Renal pelvis (tissue), 4 donors: ENCODE measurements around the gene BMI1. TPM values are rescaled to one million over a fixed set of nuclear protein-coding genes. Genes with fewer than 3 reads are reported as not detected.

ENCODE experiments used
- DNase-seq: peaks from one replicate; pipeline ENCODE4 v3.0.0-alpha.2; 2013
- polyA plus RNA-seq, 3 donors: library from polyadenylated mRNA; unstranded; fragments of 120-200 nt; gene quantifications; one replicate each; pipeline ENCODE4 v1.2.1, GENCODE V29; 2013; ENCODE audit not compliant: insufficient read length in 3 of 3

BMI1 gene
- polyA plus RNA-seq, 3 donors: 87.6 to 104 (median 98.3) TPM

- no peak for DNase-seq
Observed at GRCh38 chr10:22317076-22317370, 3.9 kb upstream of the BMI1 start.

- DNase-seq: no peak
Observed at GRCh38 chr10:22317771-22318565, 2.9 kb upstream of the BMI1 start.

- no peak for DNase-seq
Observed at GRCh38 chr10:22318772-22319171, 2.1 kb upstream of the BMI1 start.

DNA sequence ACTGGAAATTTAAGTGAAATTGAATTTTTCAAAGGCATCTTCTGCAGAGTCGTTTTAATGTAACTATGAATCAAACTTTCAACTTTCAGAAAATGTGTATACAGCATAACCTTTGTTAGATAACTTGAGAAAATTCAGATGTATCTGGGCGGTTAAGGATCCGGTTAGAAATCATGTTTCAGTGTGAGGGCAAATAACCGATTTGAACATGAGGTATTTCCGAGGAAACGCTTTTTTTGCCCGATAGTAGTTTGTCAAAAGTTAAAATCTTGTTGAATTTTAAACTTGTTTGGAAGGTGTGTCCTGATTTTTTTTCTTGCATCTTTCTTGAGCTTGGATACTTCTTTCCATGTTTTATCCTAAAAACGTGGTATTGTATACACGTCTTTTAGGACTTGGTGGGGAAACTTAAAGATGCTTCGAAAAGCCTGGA, 1.3 kb upstream of the BMI1 start:
- no peak for DNase-seq

GRCh38 chr10:22319980-22320558, 830 bp upstream of the BMI1 start:
- no peak for DNase-seq

- no peak for DNase-seq
Observed at GRCh38 chr10:22321156-22321923, 441 bp downstream of the BMI1 start.

DNA sequence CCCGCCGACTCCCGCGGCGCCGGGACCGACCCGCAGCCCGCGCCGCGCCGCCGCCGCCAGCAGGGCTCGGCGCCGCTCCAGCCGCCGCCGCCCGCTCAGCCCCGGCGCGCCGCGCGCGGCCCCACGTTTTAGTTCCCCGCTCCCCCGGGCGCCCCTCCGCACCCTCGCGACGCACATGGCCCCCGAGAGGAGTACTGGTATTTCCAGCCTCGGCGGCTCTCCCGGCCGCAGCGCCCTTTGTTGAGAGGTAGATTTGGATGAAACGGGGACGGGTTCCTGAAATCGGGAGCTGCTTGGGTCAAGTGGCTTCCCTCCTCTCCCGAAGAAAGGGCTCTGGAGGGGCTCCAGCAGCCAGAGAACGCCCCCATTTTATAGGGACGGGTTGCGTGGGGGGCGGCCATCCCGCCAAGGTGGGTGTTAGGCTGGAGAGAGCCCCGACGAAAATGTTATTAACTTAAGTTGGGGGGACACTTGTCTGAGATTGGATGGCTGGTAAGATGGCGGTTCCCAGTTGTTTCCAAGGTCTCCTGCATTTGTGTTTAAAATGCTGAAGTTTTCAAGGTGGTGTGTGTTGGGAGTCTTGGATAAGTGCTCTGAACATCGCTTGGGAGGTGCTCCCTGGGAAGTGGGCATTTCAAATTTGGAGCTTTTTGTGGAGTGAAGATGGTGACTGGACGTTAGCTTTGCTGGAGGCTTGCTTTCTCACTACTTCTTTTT, 1.2 kb downstream of the BMI1 start:
- DNase-seq: no peak

- no peak for DNase-seq
Observed at GRCh38 chr10:22322641-22323160, 1.8 kb downstream of the BMI1 start.

GRCh38 chr10:22323538-22324305, 2.8 kb downstream of the BMI1 start:
- DNase-seq: no peak

DNA sequence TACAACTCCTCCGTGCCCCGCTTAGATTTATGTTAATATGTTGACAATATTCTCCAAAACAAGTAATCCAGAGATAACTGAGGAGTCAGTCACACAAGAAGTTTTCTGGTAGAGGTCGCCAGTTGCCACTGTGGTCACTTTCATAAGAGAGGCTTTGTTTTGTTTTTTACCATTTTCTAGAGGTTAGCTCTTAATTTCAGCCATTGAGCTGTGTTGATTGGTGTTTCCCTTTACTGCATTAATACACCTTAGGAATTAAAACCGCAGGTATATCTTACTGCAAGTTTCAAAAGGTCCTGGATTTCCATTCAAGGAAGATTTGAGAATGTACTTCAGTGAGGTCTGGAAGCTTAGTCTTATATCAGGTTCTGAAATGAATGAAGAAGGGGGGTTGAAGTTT, 3.5 kb downstream of the BMI1 start:
- DNase-seq: no peak

DNA sequence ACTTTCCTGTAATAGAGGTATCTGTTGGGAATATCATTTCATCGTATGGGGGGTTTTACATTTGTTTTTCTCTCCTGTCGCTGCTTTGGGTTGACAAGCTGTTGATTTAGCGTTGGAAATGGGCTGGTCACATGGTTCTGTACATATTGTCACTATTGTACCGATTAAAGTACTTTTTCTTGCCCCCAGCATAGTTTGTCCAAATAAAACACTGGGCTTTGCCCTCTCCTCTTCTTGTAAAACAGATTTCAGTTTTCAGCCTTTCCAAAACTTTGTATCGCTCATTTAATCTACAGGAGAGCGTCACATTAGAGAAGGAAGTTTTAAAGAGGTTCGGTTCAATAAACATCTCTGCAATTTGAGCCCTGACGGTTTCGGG, 4.0 kb downstream of the BMI1 start:
- no peak for DNase-seq

- DNase-seq: peak; percentile 81
Observed at GRCh38 chr10:22325272-22326144, 4.6 kb downstream of the BMI1 start.

GRCh38 chr10:22326145-22326702, 5.3 kb downstream of the BMI1 start:
- DNase-seq: no peak

GRCh38 chr10:22329150-22329549, 8.3 kb downstream of the BMI1 start:
- DNase-seq: no peak

GRCh38 chr10:22332116-22332692, 11.3 kb downstream of the BMI1 start:
- no peak for DNase-seq

DNA sequence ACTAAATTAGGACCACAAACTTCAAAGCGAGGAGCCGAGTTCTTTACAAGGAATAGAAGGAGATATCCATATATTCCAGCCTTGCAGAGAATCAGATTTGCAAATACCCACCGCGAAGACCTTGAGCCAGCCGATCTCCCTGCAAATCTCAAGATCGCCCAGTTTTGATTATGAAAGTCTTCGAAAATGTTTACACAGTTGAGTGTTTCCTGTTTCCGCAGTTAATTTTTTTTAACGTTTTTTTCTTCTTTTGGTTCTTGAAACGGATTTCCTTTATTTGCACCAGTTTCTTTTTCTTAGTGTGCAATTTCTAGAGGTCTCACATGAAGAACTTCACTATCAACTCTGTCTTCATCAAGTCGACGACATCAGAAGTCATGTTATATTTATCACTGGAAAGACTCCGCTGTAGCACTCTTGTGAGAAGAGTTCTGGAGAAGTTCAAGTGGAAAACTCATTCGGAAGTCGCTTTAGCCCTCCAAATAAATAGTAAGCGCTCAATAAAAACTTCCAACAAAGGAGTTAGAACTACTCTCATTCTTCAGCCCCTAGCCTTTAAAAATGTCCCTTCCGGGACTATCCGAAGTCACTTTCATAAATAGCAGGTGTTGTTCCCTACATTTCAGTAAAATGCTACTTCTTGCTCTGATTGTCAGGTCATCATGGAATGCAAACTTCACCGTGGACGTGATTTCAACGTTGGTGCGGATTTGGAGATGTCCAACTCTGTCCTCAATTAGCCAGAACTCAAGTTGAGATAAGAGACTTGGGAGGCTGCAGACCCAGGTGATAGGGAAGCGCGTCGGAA, 12.5 kb downstream of the BMI1 start:
- no peak for DNase-seq

GRCh38 chr10:22333975-22334282, 13.0 kb downstream of the BMI1 start:
- DNase-seq: no peak

DNA sequence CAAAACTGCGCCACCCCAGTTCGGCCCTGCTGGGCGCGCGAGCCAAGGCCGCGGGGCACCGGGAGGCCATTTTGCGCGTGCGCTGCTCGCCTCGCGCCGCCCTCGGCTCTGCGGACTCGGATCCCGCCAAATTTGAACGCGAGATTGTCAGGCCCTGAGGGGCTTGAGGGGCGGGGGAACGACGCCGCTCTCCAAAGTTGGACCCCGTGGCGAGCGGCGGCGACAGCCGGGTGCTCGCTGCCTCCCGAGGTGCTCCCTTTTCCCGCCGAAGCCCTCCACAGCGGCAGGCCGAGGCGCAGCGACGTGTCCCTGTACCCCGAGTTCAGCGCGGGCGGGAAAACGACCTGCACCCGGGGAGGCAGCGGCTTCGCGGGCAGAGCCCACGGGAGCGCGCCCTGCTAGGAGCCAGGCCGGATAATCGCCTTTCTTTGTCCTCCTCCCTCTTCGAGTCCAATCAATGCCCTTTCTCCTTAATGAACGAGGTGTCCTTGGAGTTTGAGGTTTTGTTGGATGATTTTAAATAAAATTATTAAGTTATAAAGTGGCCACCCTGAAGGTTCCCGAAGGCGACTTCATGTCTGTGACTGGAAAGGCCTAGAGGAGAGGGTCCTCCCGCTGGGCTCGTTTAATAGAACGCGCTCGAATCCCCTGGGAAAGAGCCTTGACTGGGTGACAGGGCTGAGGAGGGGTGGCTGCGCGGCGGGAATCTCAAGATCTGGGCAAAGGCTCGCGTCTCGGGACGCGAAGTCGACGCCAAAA, 13.7 kb downstream of the BMI1 start:
- DNase-seq: no peak
